HL-60/S4 treated with phorbol 12-myristate 13-acetate at 8.2 ng/mL for 4 days and 3 days (cell line): Measurements from ENCODE around the gene NEURL1.

Source experiments
- in situ Hi-C: fragments of 300-500 bp; cut with MboI; formaldehyde crosslinking; loops from 2 replicates; pipeline ENCODE4 v1.15.0; 2022; ENCODE audit warnings: low sequenced_read_pairs

The NEURL1 gene

GRCh38 chr10:103580430-103580829, 86.9 kb downstream of the NEURL1 start:
- in situ Hi-C loops: no loop called here

- in situ Hi-C loops: no loop called here
These were observed 88.0 kb downstream of the NEURL1 start for GRCh38 chr10:103581499-103581898.

- in situ Hi-C loops: no loop called here
These were observed 89.0 kb downstream of the NEURL1 start for GRCh38 chr10:103582331-103583123.

GRCh38 chr10:103583871-103584215, 90.3 kb downstream of the NEURL1 start:
- in situ Hi-C loops: no loop called here

- in situ Hi-C loops: no loop called here
These were observed 90.9 kb downstream of the NEURL1 start for GRCh38 chr10:103584216-103585010.

- in situ Hi-C loops: no loop called here
These were observed 91.5 kb downstream of the NEURL1 start for GRCh38 chr10:103585011-103585405.

GRCh38 chr10:103587073-103587472, 93.6 kb downstream of the NEURL1 start:
- in situ Hi-C loops: no loop called here

- in situ Hi-C loops: no loop called here
These were observed 95.6 kb downstream of the NEURL1 start for GRCh38 chr10:103589074-103589630.

- in situ Hi-C loops: no loop called here
These were observed 96.6 kb downstream of the NEURL1 start for GRCh38 chr10:103590060-103590459.

- in situ Hi-C loops: no loop called here
These were observed 97.3 kb downstream of the NEURL1 start for GRCh38 chr10:103590744-103591291.

- in situ Hi-C loops: no loop called here
These were observed 98.9 kb downstream of the NEURL1 start for GRCh38 chr10:103592186-103593021.

GRCh38 chr10:103593022-103593570, 99.6 kb downstream of the NEURL1 start:
- in situ Hi-C loops: no loop called here

- in situ Hi-C loops: no loop called here
These were observed 102.6 kb downstream of the NEURL1 start for GRCh38 chr10:103595933-103596726.

GRCh38 chr10:103597003-103597402, 103.5 kb downstream of the NEURL1 start:
- in situ Hi-C loops: no loop called here

GRCh38 chr10:103598654-103599115, 105.2 kb downstream of the NEURL1 start:
- in situ Hi-C loops: no loop called here

- in situ Hi-C loops: no loop called here
These were observed 105.7 kb downstream of the NEURL1 start for GRCh38 chr10:103599211-103599610.

GRCh38 chr10:103599907-103600306, 106.4 kb downstream of the NEURL1 start:
- in situ Hi-C loops: no loop called here

GRCh38 chr10:103600325-103600724, 106.8 kb downstream of the NEURL1 start:
- in situ Hi-C loops: no loop called here

- in situ Hi-C loops: no loop called here
These were observed 107.6 kb downstream of the NEURL1 start for GRCh38 chr10:103600956-103601569.
